ENCODE data around the gene C10orf71.

C10orf71 gene

GRCh38 chr10:49374740-49375139 lies 75.8 kb downstream of the C10orf71 start:
- DNase-seq (ENCODE audit: low read depth, low spot score), result no peak
- ChIA-PET CTCF (no interaction called here), POLR2A (no interaction called here)
- TF ChIP-seq, protein P1, sequence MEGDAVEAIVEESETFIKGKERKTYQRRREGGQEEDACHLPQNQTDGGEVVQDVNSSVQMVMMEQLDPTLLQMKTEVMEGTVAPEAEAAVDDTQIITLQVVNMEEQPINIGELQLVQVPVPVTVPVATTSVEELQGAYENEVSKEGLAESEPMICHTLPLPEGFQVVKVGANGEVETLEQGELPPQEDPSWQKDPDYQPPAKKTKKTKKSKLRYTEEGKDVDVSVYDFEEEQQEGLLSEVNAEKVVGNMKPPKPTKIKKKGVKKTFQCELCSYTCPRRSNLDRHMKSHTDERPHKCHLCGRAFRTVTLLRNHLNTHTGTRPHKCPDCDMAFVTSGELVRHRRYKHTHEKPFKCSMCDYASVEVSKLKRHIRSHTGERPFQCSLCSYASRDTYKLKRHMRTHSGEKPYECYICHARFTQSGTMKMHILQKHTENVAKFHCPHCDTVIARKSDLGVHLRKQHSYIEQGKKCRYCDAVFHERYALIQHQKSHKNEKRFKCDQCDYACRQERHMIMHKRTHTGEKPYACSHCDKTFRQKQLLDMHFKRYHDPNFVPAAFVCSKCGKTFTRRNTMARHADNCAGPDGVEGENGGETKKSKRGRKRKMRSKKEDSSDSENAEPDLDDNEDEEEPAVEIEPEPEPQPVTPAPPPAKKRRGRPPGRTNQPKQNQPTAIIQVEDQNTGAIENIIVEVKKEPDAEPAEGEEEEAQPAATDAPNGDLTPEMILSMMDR (IDR thresholded peaks at IDR 0.05; ENCODE audit: insufficient read depth, low read length, missing control alignments), result no peak
- H3K4me3 ChIP-seq (ENCODE audit: low read depth, low read length), result no peak overlapping the region

GRCh38 chr10:49375611-49376010 lies 76.6 kb downstream of the C10orf71 start:
- CTCF ChIA-PET, result no interaction called here
- POLR2A ChIA-PET, result no interaction called here
- no peak overlapping the region for H3K4me3 ChIP-seq (ENCODE audit: low read depth, low read length)
- TF ChIP-seq, protein P1 (IDR thresholded peaks at IDR 0.05; ENCODE audit: insufficient read depth, low read length, missing control alignments), result no peak
- no peak for DNase-seq (ENCODE audit: low read depth, low spot score)

Measured in AG04449 (cell line).